H1 (cell line): ENCODE measurements around the gene RPS5. TPM values are rescaled to one million over a fixed set of nuclear protein-coding genes. Genes with fewer than 3 reads are reported as not detected.
A peak's percentile ranks its signal among the peaks of the same experiment; 100 is the strongest.

Experiments used
- ATF2 ChIP-seq: IDR thresholded peaks from 2 replicates; pipeline ENCODE4 v1.6.1; 2012; ENCODE audit warnings: low read length, inconsistent platforms
- CBX8 ChIP-seq: fragments of 300-800, 300-1000 bp; sonication (generic); IDR thresholded peaks from 2 replicates; pipeline ENCODE4 v1.7.1; 2016; ENCODE audit warnings: low read depth, low read length, borderline replicate concordance
- CHD1 ChIP-seq: IDR thresholded peaks from 2 replicates; pipeline ENCODE4 v1.6.1; 2012; ENCODE audit warnings: low read depth, low read length, improper control_type of control experiment
- CHD2 ChIP-seq: IDR thresholded peaks from 2 replicates; pipeline ENCODE4 v1.6.1; 2012; ENCODE audit warnings: low read length, improper control_type of control experiment
- CREB1 ChIP-seq: IDR thresholded peaks from 2 replicates; pipeline ENCODE4 v1.6.1; 2012; ENCODE audit warnings: inconsistent platforms
- JUND ChIP-seq: IDR thresholded peaks from 2 replicates; pipeline ENCODE4 v1.6.1; 2011; ENCODE audit warnings: mild to moderate bottlenecking, improper control_type of control experiment, low read length
- KDM4A ChIP-seq: IDR thresholded peaks from one replicate; pipeline ENCODE4 v1.7.1; 2012; ENCODE audit warnings: low read depth, mild to moderate bottlenecking, moderate library complexity, low read length, inconsistent platforms; ENCODE audit not compliant: severe bottlenecking
- POLR2AphosphoS5 ChIP-seq: IDR thresholded peaks from 2 replicates; pipeline ENCODE4 v1.6.1; 2011; ENCODE audit warnings: low read depth, low read length
- RAD21 ChIP-seq, 2 experiments: IDR thresholded peaks in 1 of 2; conservative IDR thresholded peaks in 1 of 2; 2 replicates each; pipeline ENCODE4 v1.6.1; 2011; ENCODE audit warnings: low read depth in 2 of 2, low read length in 2 of 2, improper control_type of control experiment in 1 of 2, inconsistent platforms in 1 of 2, mild to moderate bottlenecking in 1 of 2, moderate library complexity in 1 of 2
- RBBP5 ChIP-seq: IDR thresholded peaks from 2 replicates; pipeline ENCODE4 v1.7.1; 2012; ENCODE audit warnings: low read depth, mild to moderate bottlenecking, inconsistent platforms, low read length, moderate library complexity, borderline replicate concordance
- SRF ChIP-seq: IDR thresholded peaks from 2 replicates; pipeline ENCODE4 v1.6.1; 2011; ENCODE audit warnings: mild to moderate bottlenecking, low read depth, low read length, moderate library complexity
- TCF12 ChIP-seq: IDR thresholded peaks from 2 replicates; pipeline ENCODE4 v1.6.1; 2011; ENCODE audit warnings: low read depth, mild to moderate bottlenecking, low read length
- polyA plus RNA-seq, 7 experiments: library from polyadenylated mRNA; depleted of rRNA in 3 of 7; stranded (reverse) in 5 of 7; unstranded in 2 of 7; fragments of >200 nt in 5 of 7; fragments of 200-250 nt in 2 of 7; gene quantifications; 1 replicate in 5 of 7; 2 replicates in 1 of 7; 4 replicates in 1 of 7; pipeline versions ENCODE4 v1.2.1 to v1.2.3, GENCODE V29; 2011 to 2013; ENCODE audit warnings: missing spikeins in 2 of 7, mixed read lengths in 2 of 7
- total RNA-seq: library from RNA; stranded (reverse); fragmentation: NEBNext Ultra II Directional; extraction: Animal tissue kit (Norgen Biotek cat#: 25700); gene quantifications from 2 replicates; pipeline ENCODE4 v1.2.1, GENCODE V29; 2021

The RPS5 gene
- total and polyA plus RNA-seq, 2 of the 8 experiments (the other 6 are each of a cell fraction or from before 2014, with no cell fraction given): 1,557 to 5,731 TPM

GRCh38 chr19:58395220-58395978 lies 8.3 kb downstream of the RPS5 start, which contains the start of gene RNF225 (continued):
- no peak for TF ChIP-seq RBBP5
- no peak for TF ChIP-seq RAD21 (IDR thresholded peaks at IDR 0.05 in 1 of 2, conservative IDR thresholded peaks at IDR 0.05 in 1 of 2; ENCODE audit: low read depth in 2 of 2, low read length in 2 of 2)
- TF ChIP-seq KDM4A: no peak
- TF ChIP-seq TCF12: no peak
- 0 out of 2 replicates have a peak, but pooled peaks have one; percentile 19 for TF ChIP-seq ATF2
- no peak for TF ChIP-seq CBX8
- peak; percentile 76 for TF ChIP-seq POLR2AphosphoS5
- no peak for TF ChIP-seq CHD1
- no peak for TF ChIP-seq SRF
- peak; percentile 7; the same call in 1 of the 2 replicates for TF ChIP-seq CREB1
- no peak for TF ChIP-seq CHD2
- TF ChIP-seq JUND: no peak
